ENCODE data around the gene AUNIP.

AUNIP gene

GRCh38 chr1:25899792-25900191 is 40.5 kb upstream of the AUNIP start:
- Histone ChIP-seq H3K36me3 (ENCODE audit: control insufficient read depth, insufficient read depth, low read length, severe bottlenecking) (no peaks in the 10 kb centered on the region), H3K4me3 (ENCODE audit: low read length) (no peak overlapping the region), H3K27me3 (replicated peaks; ENCODE audit: control insufficient read depth, insufficient read depth, low read length) (no peaks in the 10 kb centered on the region), H3K9ac (ENCODE audit: low read length) (no peak overlapping the region), H3K4me1 (ENCODE audit: control insufficient read depth, insufficient read depth, low read length) (peaks cover 17% of the 10 kb centered on the region), H3K9me3 (ENCODE audit: control insufficient read depth, low read length) (no peaks in the 10 kb centered on the region)
- no peak for DNase-seq (ENCODE audit: low read depth)

GRCh38 chr1:25898223-25899015 is 39.2 kb upstream of the AUNIP start:
- Histone ChIP-seq H3K9ac (ENCODE audit: low read length) (no peak overlapping the region), H3K36me3 (ENCODE audit: control insufficient read depth, insufficient read depth, low read length, severe bottlenecking) (no peaks in the 10 kb centered on the region)

GRCh38 chr1:25897754-25898153 is 38.5 kb upstream of the AUNIP start:
- no peaks in the 10 kb centered on the region for H3K27me3 ChIP-seq (replicated peaks; ENCODE audit: control insufficient read depth, insufficient read depth, low read length)
- peaks cover 18% of the 10 kb centered on the region for H3K4me1 ChIP-seq (ENCODE audit: control insufficient read depth, insufficient read depth, low read length)
- H3K9me3 ChIP-seq (ENCODE audit: control insufficient read depth, low read length), result no peaks in the 10 kb centered on the region
- H3K36me3 ChIP-seq (ENCODE audit: control insufficient read depth, insufficient read depth, low read length, severe bottlenecking), result no peaks in the 10 kb centered on the region
- no peak overlapping the region for H3K9ac ChIP-seq (ENCODE audit: low read length)
- DNase-seq (ENCODE audit: low read depth), result no peak
- no peak overlapping the region for H3K4me3 ChIP-seq (ENCODE audit: low read length)

More at GRCh38 chr1:25898223-25899015, 39.2 kb upstream of the AUNIP start:
- DNase-seq (ENCODE audit: low read depth), result no peak
- Histone ChIP-seq H3K4me1 (ENCODE audit: control insufficient read depth, insufficient read depth, low read length) (peaks cover 11% of the 10 kb centered on the region), H3K27me3 (replicated peaks; ENCODE audit: control insufficient read depth, insufficient read depth, low read length) (no peaks in the 10 kb centered on the region), H3K4me3 (ENCODE audit: low read length) (no peak overlapping the region), H3K9me3 (ENCODE audit: control insufficient read depth, low read length) (no peaks in the 10 kb centered on the region)

- peak; percentile 28 for DNase-seq (ENCODE audit: low read depth)
- Histone ChIP-seq H3K9me3 (ENCODE audit: control insufficient read depth, low read length) (no peaks in the 10 kb centered on the region), H3K36me3 (ENCODE audit: control insufficient read depth, insufficient read depth, low read length, severe bottlenecking) (no peaks in the 10 kb centered on the region), H3K4me1 (ENCODE audit: control insufficient read depth, insufficient read depth, low read length) (peaks cover 29% of the 10 kb centered on the region), H3K9ac (ENCODE audit: low read length) (peak overlapping the region; percentile 50), H3K27me3 (replicated peaks; ENCODE audit: control insufficient read depth, insufficient read depth, low read length) (no peaks in the 10 kb centered on the region), H3K4me3 (ENCODE audit: low read length) (no peak overlapping the region)
These were observed 37.0 kb upstream of the AUNIP start for GRCh38 chr1:25896266-25896665.

GRCh38 chr1:25895365-25895990 is 36.2 kb upstream of the AUNIP start:
- DNase-seq (ENCODE audit: low read depth), result peak; percentile 97
- Histone ChIP-seq H3K27me3 (replicated peaks; ENCODE audit: control insufficient read depth, insufficient read depth, low read length) (no peaks in the 10 kb centered on the region), H3K4me3 (ENCODE audit: low read length) (no peak overlapping the region), H3K9ac (ENCODE audit: low read length) (peak overlapping the region; percentile 50), H3K4me1 (ENCODE audit: control insufficient read depth, insufficient read depth, low read length) (peaks cover 34% of the 10 kb centered on the region), H3K36me3 (ENCODE audit: control insufficient read depth, insufficient read depth, low read length, severe bottlenecking) (no peaks in the 10 kb centered on the region), H3K9me3 (ENCODE audit: control insufficient read depth, low read length) (no peaks in the 10 kb centered on the region)

GRCh38 chr1:25893116-25893515 is 33.9 kb upstream of the AUNIP start:
- no peaks in the 10 kb centered on the region for H3K36me3 ChIP-seq (ENCODE audit: control insufficient read depth, insufficient read depth, low read length, severe bottlenecking)
- H3K4me3 ChIP-seq (ENCODE audit: low read length), result no peak overlapping the region
- no peaks in the 10 kb centered on the region for H3K27me3 ChIP-seq (replicated peaks; ENCODE audit: control insufficient read depth, insufficient read depth, low read length)
- H3K9me3 ChIP-seq (ENCODE audit: control insufficient read depth, low read length), result no peaks in the 10 kb centered on the region
- H3K4me1 ChIP-seq (ENCODE audit: control insufficient read depth, insufficient read depth, low read length), result peaks cover 38% of the 10 kb centered on the region
- peak overlapping the region; percentile 85 for H3K9ac ChIP-seq (ENCODE audit: low read length)
- DNase-seq (ENCODE audit: low read depth), result no peak

- H3K9me3 ChIP-seq (ENCODE audit: control insufficient read depth, low read length), result no peaks in the 10 kb centered on the region
- H3K36me3 ChIP-seq (ENCODE audit: control insufficient read depth, insufficient read depth, low read length, severe bottlenecking), result no peaks in the 10 kb centered on the region
- peak overlapping the region; percentile 54 for H3K4me3 ChIP-seq (ENCODE audit: low read length)
- no peak for DNase-seq (ENCODE audit: low read depth)
- H3K27me3 ChIP-seq (replicated peaks; ENCODE audit: control insufficient read depth, insufficient read depth, low read length), result no peaks in the 10 kb centered on the region
- H3K4me1 ChIP-seq (ENCODE audit: control insufficient read depth, insufficient read depth, low read length), result peaks cover 38% of the 10 kb centered on the region
- H3K9ac ChIP-seq (ENCODE audit: low read length), result peak overlapping the region; percentile 62
These were observed 32.3 kb upstream of the AUNIP start for GRCh38 chr1:25891606-25892005.

GRCh38 chr1:25890239-25891034 is 31.2 kb upstream of the AUNIP start:
- peak; percentile 31 for DNase-seq (ENCODE audit: low read depth)
- no peaks in the 10 kb centered on the region for H3K9me3 ChIP-seq (ENCODE audit: control insufficient read depth, low read length)
- no peak overlapping the region for H3K9ac ChIP-seq (ENCODE audit: low read length)
- H3K36me3 ChIP-seq (ENCODE audit: control insufficient read depth, insufficient read depth, low read length, severe bottlenecking), result no peaks in the 10 kb centered on the region
- H3K4me1 ChIP-seq (ENCODE audit: control insufficient read depth, insufficient read depth, low read length), result peaks cover 30% of the 10 kb centered on the region
- H3K27me3 ChIP-seq (replicated peaks; ENCODE audit: control insufficient read depth, insufficient read depth, low read length), result no peaks in the 10 kb centered on the region
- H3K4me3 ChIP-seq (ENCODE audit: low read length), result no peak overlapping the region

GRCh38 chr1:25889470-25889869 is 30.2 kb upstream of the AUNIP start:
- H3K27me3 ChIP-seq (replicated peaks; ENCODE audit: control insufficient read depth, insufficient read depth, low read length), result no peaks in the 10 kb centered on the region
- no peak overlapping the region for H3K4me3 ChIP-seq (ENCODE audit: low read length)
- no peaks in the 10 kb centered on the region for H3K36me3 ChIP-seq (ENCODE audit: control insufficient read depth, insufficient read depth, low read length, severe bottlenecking)
- DNase-seq (ENCODE audit: low read depth), result peak; percentile 56
- H3K9me3 ChIP-seq (ENCODE audit: control insufficient read depth, low read length), result no peaks in the 10 kb centered on the region
- peaks cover 27% of the 10 kb centered on the region for H3K4me1 ChIP-seq (ENCODE audit: control insufficient read depth, insufficient read depth, low read length)
- H3K9ac ChIP-seq (ENCODE audit: low read length), result no peak overlapping the region

- no peaks in the 10 kb centered on the region for H3K27me3 ChIP-seq (replicated peaks; ENCODE audit: control insufficient read depth, insufficient read depth, low read length)
- H3K9me3 ChIP-seq (ENCODE audit: control insufficient read depth, low read length), result no peaks in the 10 kb centered on the region
- H3K9ac ChIP-seq (ENCODE audit: low read length), result no peak overlapping the region
- no peaks in the 10 kb centered on the region for H3K36me3 ChIP-seq (ENCODE audit: control insufficient read depth, insufficient read depth, low read length, severe bottlenecking)
- no peak overlapping the region for H3K4me3 ChIP-seq (ENCODE audit: low read length)
- H3K4me1 ChIP-seq (ENCODE audit: control insufficient read depth, insufficient read depth, low read length), result peaks cover 27% of the 10 kb centered on the region
- DNase-seq (ENCODE audit: low read depth), result no peak
These were observed 29.2 kb upstream of the AUNIP start for GRCh38 chr1:25888426-25888987.

GRCh38 chr1:25885602-25886001 is 26.3 kb upstream of the AUNIP start:
- H3K4me3 ChIP-seq (ENCODE audit: low read length), result no peak overlapping the region
- no peaks in the 10 kb centered on the region for H3K36me3 ChIP-seq (ENCODE audit: control insufficient read depth, insufficient read depth, low read length, severe bottlenecking)
- no peaks in the 10 kb centered on the region for H3K27me3 ChIP-seq (replicated peaks; ENCODE audit: control insufficient read depth, insufficient read depth, low read length)
- peaks cover 5% of the 10 kb centered on the region for H3K4me1 ChIP-seq (ENCODE audit: control insufficient read depth, insufficient read depth, low read length)
- H3K9ac ChIP-seq (ENCODE audit: low read length), result no peak overlapping the region
- H3K9me3 ChIP-seq (ENCODE audit: control insufficient read depth, low read length), result no peaks in the 10 kb centered on the region
- no peak for DNase-seq (ENCODE audit: low read depth)
